ACC112 (cell line): ENCODE results near the gene CCDC112.

Experiments
- H2AFZ ChIP-seq: fragments of 200-600 bp; sonication (generic); one replicate; pipeline ENCODE4 v1.6.0; 2017; ENCODE audit warnings: antibody characterized with exemption, low read length; ENCODE audit not compliant: unreplicated experiment
- H3K27ac ChIP-seq: fragments of 200-600 bp; sonication (generic); 2 replicates; pipeline ENCODE4 v1.5.1; 2014; ENCODE audit warnings: low read depth, mild to moderate bottlenecking, antibody characterized with exemption, low read length, moderate library complexity
- H3K27me3 ChIP-seq: fragments of 200-600 bp; sonication (generic); 2 replicates; pipeline ENCODE4 v1.6.1; 2014; ENCODE audit warnings: mild to moderate bottlenecking, antibody characterized with exemption, low read length, moderate library complexity, mixed read lengths; ENCODE audit not compliant: insufficient read depth
- H3K36me3 ChIP-seq: fragments of 200-600 bp; sonication (generic); 2 replicates; pipeline ENCODE4 v1.6.1; 2016; ENCODE audit warnings: mild to moderate bottlenecking, antibody characterized with exemption, low read length, moderate library complexity, mixed read lengths; ENCODE audit not compliant: insufficient read depth
- H3K4me1 ChIP-seq: fragments of 200-600 bp; sonication (generic); one replicate; pipeline ENCODE4 v1.6.1; 2016; ENCODE audit warnings: low read length, mixed read lengths; ENCODE audit not compliant: insufficient read depth, unreplicated experiment, control insufficient read depth
- H3K4me3 ChIP-seq: fragments of 200-600 bp; sonication (generic); 2 replicates; pipeline ENCODE4 v1.5.1; 2014; ENCODE audit warnings: mild to moderate bottlenecking, low read depth, low read length
- H3K79me2 ChIP-seq: fragments of 200-600 bp; sonication (generic); one replicate; pipeline ENCODE4 v1.6.0; 2016; ENCODE audit warnings: low read length; ENCODE audit not compliant: control insufficient read depth, unreplicated experiment, insufficient read depth

Gene CCDC112

DNA sequence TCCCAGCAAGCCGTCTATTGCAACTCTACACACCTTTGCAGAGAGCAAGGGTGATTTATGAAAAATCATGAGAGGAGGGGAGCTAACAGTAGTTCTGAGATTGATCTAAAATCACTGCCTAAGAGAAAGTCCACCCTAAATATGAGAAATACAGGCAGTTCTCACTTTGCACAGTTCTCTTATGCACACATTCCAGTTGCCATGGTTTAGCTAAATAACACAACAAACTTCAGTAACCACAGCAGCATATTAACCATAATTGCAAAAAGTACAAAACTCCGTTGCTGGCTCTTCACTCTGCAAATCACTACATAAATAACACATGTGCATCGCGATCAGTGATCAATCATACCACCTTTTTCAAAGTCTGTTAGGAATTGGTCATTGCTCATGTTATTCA is 64.9 kb downstream of the CCDC112 start:
- Histone ChIP-seq H3K79me2 (no peaks in the 10 kb centered on the region), H2AFZ (no peak overlapping the region), H3K27ac (no peak overlapping the region), H3K27me3 (no peaks in the 10 kb centered on the region), H3K4me3 (no peak overlapping the region), H3K4me1 (no peaks in the 10 kb centered on the region), H3K36me3 (peaks cover 10% of the 10 kb centered on the region)

DNA sequence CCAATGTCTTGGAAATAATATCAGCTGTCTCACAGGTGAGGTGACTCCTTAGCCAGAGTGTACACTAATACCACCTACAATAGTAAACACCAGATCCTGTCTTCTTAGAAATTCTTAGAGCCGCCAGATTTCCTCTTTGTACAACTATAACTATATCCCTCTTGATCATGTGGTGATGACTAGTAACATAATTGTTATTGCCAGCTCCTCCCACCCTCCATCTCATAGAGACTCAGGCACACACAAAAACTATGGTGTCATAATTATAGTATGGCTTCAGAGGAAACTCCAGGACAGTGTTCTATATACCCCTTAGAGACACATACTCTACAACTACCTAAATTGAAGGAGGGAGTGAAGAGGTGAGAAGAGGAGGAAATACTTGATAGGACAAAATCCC is 66.8 kb downstream of the CCDC112 start:
- Histone ChIP-seq H3K4me1 (no peaks in the 10 kb centered on the region), H2AFZ (no peak overlapping the region), H3K27ac (no peak overlapping the region), H3K36me3 (peaks cover 10% of the 10 kb centered on the region; the same call in 1 of the 2 replicates), H3K4me3 (no peak overlapping the region), H3K79me2 (no peaks in the 10 kb centered on the region), H3K27me3 (no peaks in the 10 kb centered on the region)

DNA sequence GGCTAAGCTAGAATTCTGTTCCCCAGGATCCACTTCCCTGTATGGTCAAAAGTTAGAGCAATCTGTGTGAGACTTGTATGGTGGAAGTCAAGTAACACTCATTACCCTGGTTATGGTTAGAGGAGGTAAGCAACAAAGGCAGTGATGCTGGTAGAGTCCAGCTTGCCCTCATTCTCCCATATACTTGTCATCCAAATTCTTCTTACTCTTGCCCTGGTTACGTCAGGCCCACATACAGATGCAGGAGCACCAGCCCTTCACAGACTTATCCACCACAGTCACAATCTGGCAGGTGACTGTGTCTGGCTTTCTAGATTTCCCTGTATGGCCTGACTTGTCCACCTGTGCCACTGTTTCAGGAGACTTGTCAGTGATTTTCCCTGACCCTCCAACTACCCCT is 69.2 kb downstream of the CCDC112 start:
- Histone ChIP-seq H3K27ac (no peak overlapping the region), H3K36me3 (peaks cover 14% of the 10 kb centered on the region; the same call in 1 of the 2 replicates), H3K27me3 (no peaks in the 10 kb centered on the region), H3K79me2 (no peaks in the 10 kb centered on the region), H3K4me3 (no peak overlapping the region), H3K4me1 (no peaks in the 10 kb centered on the region), H2AFZ (no peak overlapping the region)
